Mucosa of stomach (tissue), 1 donor: ENCODE measurements around the gene MCM6.

Source experiments
- H3K27me3 ChIP-seq: one replicate; pipeline ENCODE4 v1.7.0; 2013; ENCODE audit warnings: mild to moderate bottlenecking, low read length; ENCODE audit not compliant: control insufficient read depth, insufficient read depth
- H3K36me3 ChIP-seq: one replicate; pipeline ENCODE4 v1.7.0; 2013; ENCODE audit warnings: low read length; ENCODE audit not compliant: control insufficient read depth, insufficient read depth
- H3K4me1 ChIP-seq: one replicate; pipeline ENCODE4 v1.7.0; 2013; ENCODE audit warnings: mild to moderate bottlenecking, low read length; ENCODE audit not compliant: control insufficient read depth, insufficient read depth
- H3K4me3 ChIP-seq: one replicate; pipeline ENCODE4 v1.7.0; 2013; ENCODE audit warnings: low read length
- H3K9ac ChIP-seq: one replicate; pipeline ENCODE4 v1.7.0; 2013; ENCODE audit warnings: mild to moderate bottlenecking, low read length, moderate library complexity
- H3K9me3 ChIP-seq: one replicate; pipeline ENCODE4 v1.7.0; 2013; ENCODE audit warnings: mild to moderate bottlenecking, low read length, moderate library complexity; ENCODE audit not compliant: control insufficient read depth
- donor health status: Pancreatic carcinoma.

MCM6 gene

DNA sequence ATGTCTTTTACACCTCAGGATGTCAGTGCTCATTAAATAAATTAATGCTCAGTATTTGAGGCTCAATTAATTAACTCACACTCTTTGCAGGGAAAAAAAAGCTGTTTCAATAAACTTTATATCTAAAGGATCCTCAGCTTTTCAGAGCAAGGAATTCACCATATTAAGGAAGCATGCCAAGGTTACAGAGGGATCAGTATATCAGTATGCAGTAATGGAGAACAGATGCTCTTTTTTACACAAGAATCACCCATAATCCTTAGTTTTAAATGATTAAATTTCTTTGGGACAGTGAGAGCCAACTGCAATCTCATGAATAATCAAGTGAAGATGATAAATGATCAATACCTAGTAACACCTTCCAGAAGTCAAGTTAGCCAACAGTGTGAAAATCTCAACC is 24.4 kb downstream of the MCM6 start:
- no peak overlapping the region for H3K9ac ChIP-seq
- no peaks in the 10 kb centered on the region for H3K9me3 ChIP-seq
- H3K36me3 ChIP-seq = no peaks in the 10 kb centered on the region
- no peaks in the 10 kb centered on the region for H3K27me3 ChIP-seq
- H3K4me1 ChIP-seq = no peaks in the 10 kb centered on the region
- H3K4me3 ChIP-seq = no peak overlapping the region

- H3K9ac ChIP-seq = no peak overlapping the region
Observed at GRCh38 chr2:135850892-135851668, 25.2 kb downstream of the MCM6 start.

GRCh38 chr2:135849087-135849486 is 27.2 kb downstream of the MCM6 start:
- H3K9me3 ChIP-seq = no peaks in the 10 kb centered on the region
- H3K27me3 ChIP-seq = no peaks in the 10 kb centered on the region
- no peaks in the 10 kb centered on the region for H3K36me3 ChIP-seq
- no peak overlapping the region for H3K4me3 ChIP-seq
- no peaks in the 10 kb centered on the region for H3K4me1 ChIP-seq
- H3K9ac ChIP-seq = no peak overlapping the region

More at GRCh38 chr2:135850892-135851668, 25.2 kb downstream of the MCM6 start:
- H3K4me3 ChIP-seq = no peak overlapping the region
- no peaks in the 10 kb centered on the region for H3K27me3 ChIP-seq
- H3K36me3 ChIP-seq = no peaks in the 10 kb centered on the region
- no peaks in the 10 kb centered on the region for H3K9me3 ChIP-seq
- no peaks in the 10 kb centered on the region for H3K4me1 ChIP-seq

DNA sequence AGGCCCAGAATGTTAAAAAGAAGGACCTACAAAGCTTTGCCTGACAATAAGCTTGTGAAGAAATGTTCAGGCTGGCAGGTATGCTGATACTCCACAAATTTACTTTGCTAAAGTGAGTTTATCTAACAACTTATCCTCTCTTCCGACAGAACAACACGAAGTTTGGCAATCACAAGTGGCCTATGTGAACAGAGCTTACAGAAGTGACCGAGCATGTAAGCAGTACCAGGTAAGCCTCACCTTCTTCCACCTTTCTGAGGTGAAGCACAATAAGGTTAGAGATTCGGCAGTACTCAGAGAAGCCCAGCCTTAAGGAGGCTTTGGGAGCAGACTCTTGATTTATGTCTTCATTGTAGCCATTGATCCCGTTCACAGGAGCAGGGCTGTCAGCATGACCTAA is 30.2 kb downstream of the MCM6 start:
- H3K4me3 ChIP-seq = no peak overlapping the region

GRCh38 chr2:135845257-135845656 is 31.0 kb downstream of the MCM6 start:
- no peak overlapping the region for H3K4me3 ChIP-seq
- no peak overlapping the region for H3K9ac ChIP-seq
- H3K9me3 ChIP-seq = no peaks in the 10 kb centered on the region
- H3K36me3 ChIP-seq = no peaks in the 10 kb centered on the region
- H3K27me3 ChIP-seq = no peaks in the 10 kb centered on the region
- no peaks in the 10 kb centered on the region for H3K4me1 ChIP-seq

More for the DNA sequence above, 30.2 kb downstream of the MCM6 start:
- no peaks in the 10 kb centered on the region for H3K36me3 ChIP-seq
- no peak overlapping the region for H3K9ac ChIP-seq
- H3K9me3 ChIP-seq = no peaks in the 10 kb centered on the region
- H3K27me3 ChIP-seq = no peaks in the 10 kb centered on the region
- no peaks in the 10 kb centered on the region for H3K4me1 ChIP-seq

GRCh38 chr2:135844301-135844895 is 31.8 kb downstream of the MCM6 start:
- H3K36me3 ChIP-seq = no peaks in the 10 kb centered on the region
- no peaks in the 10 kb centered on the region for H3K27me3 ChIP-seq
- H3K4me1 ChIP-seq = no peaks in the 10 kb centered on the region

GRCh38 chr2:135843671-135844070 is 32.6 kb downstream of the MCM6 start:
- Histone ChIP-seq H3K36me3 (no peaks in the 10 kb centered on the region), H3K4me3 (no peak overlapping the region), H3K27me3 (no peaks in the 10 kb centered on the region), H3K9ac (no peak overlapping the region), H3K9me3 (no peaks in the 10 kb centered on the region), H3K4me1 (no peaks in the 10 kb centered on the region)

More at GRCh38 chr2:135844301-135844895, 31.8 kb downstream of the MCM6 start:
- no peak overlapping the region for H3K9ac ChIP-seq
- H3K9me3 ChIP-seq = no peaks in the 10 kb centered on the region
- H3K4me3 ChIP-seq = no peak overlapping the region

- no peaks in the 10 kb centered on the region for H3K9me3 ChIP-seq
- no peaks in the 10 kb centered on the region for H3K4me1 ChIP-seq
- no peaks in the 10 kb centered on the region for H3K36me3 ChIP-seq
- H3K9ac ChIP-seq = no peak overlapping the region
- no peak overlapping the region for H3K4me3 ChIP-seq
- no peaks in the 10 kb centered on the region for H3K27me3 ChIP-seq
Observed at GRCh38 chr2:135840601-135841000, 35.6 kb downstream of the MCM6 start.

DNA sequence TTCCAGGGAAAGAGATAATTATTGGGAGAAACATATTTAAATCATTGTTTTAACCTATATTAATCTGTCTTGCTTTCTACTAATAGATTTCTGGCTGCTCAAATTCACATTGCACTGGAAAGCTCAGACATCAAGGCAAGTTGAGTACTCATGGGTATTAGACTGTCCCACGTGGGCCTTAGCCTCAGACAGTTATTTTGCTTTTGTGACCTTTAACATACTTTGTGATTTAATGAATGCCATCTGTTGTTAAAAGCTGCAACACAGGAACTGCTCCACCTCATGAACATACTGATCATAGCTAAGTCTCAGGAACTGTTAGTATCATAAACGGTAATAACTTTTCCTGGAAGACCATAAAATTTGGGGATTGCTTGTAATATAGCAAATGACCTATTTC is 36.5 kb downstream of the MCM6 start:
- Histone ChIP-seq H3K4me3 (no peak overlapping the region), H3K36me3 (no peaks in the 10 kb centered on the region), H3K4me1 (no peaks in the 10 kb centered on the region), H3K27me3 (no peaks in the 10 kb centered on the region), H3K9me3 (no peaks in the 10 kb centered on the region), H3K9ac (no peak overlapping the region)

GRCh38 chr2:135838502-135838901 is 37.7 kb downstream of the MCM6 start:
- no peaks in the 10 kb centered on the region for H3K27me3 ChIP-seq
- H3K9ac ChIP-seq = no peak overlapping the region
- H3K4me1 ChIP-seq = no peaks in the 10 kb centered on the region
- H3K36me3 ChIP-seq = no peaks in the 10 kb centered on the region
- no peak overlapping the region for H3K4me3 ChIP-seq
- H3K9me3 ChIP-seq = no peaks in the 10 kb centered on the region

DNA sequence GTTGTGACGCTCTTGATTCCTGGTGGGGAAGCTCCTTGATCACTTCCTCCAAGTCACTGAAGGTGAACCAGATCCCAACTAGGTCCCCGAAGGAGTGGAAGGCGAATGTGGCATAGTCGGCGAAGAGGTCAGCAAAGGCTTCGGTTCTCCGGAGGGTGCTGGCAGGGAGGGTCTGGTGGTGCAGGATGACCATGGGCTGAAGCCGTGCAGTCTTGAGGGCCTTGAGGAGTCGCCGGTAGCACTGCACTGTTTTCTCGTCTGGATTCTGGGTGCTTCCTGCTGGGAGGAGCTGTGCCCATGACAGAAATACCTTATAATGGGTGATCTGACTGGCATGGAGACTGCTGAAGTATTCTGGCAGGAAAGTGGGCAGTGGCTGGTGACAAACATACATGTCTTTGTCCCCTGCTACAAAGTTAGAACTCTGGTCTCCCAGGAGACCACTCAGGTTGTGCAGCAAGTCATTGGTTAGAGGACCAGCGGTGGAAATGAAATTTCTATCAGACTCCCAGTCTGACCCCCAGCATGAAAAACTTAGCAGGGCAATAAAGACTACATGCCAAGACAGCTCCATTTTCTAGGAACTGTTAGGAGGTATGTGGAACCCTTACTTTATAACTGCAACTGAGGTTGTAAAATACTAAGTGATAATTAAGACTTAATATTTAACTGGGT is 39.5 kb downstream of the MCM6 start, which contains the start of gene LCT:
Gene LCT, minus strand, starts transcription at position 589 of the 675 bp plus-strand sequence. Its CDS starts 15 bp downstream, at position 574.
- Histone ChIP-seq H3K36me3 (no peaks in the 10 kb centered on the region), H3K9ac (no peak within 1 kb of the TSS), H3K9me3 (no peaks in the 10 kb centered on the region), H3K4me3 (no peak within 1 kb of the TSS), H3K27me3 (no peaks in the 10 kb centered on the region), H3K4me1 (no peaks in the 10 kb centered on the region)

DNA sequence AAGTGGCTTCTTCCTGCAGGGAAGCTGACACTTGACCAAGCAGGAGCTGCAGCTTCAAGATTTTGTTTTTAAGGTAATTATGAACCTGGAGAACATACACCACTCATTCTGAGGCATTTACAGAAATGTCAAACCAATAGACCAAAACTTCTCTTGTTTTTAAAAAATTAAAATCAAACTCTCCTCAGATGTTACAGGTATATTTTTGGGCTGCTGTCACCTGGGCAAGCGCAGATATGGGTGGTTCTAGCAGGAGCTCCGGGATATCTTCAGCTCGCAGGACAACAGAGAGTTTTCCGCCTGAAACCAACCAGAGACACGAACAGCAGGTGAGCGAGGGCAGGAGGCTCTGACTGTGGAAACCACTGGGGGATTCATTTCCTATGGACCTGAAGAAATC is 43.4 kb downstream of the MCM6 start:
- Histone ChIP-seq H3K9me3 (no peaks in the 10 kb centered on the region), H3K4me1 (no peaks in the 10 kb centered on the region), H3K9ac (no peak overlapping the region), H3K4me3 (no peak overlapping the region), H3K27me3 (no peaks in the 10 kb centered on the region), H3K36me3 (no peaks in the 10 kb centered on the region)
